Middle frontal gyrus (tissue), 1 donor: ENCODE results near the gene LYRM9.
"Not testable (repeated sequence)": the region's sequence is repeated elsewhere in the genome, so short reads cannot be mapped to it uniquely, and the experiment has no call there.

Source experiments
- DNase-seq: peaks from one replicate; pipeline ENCODE4 v3.0.0-alpha.2; 2015; ENCODE audit warnings: low spot score; ENCODE audit errors: extremely low spot score

The LYRM9 gene

DNA sequence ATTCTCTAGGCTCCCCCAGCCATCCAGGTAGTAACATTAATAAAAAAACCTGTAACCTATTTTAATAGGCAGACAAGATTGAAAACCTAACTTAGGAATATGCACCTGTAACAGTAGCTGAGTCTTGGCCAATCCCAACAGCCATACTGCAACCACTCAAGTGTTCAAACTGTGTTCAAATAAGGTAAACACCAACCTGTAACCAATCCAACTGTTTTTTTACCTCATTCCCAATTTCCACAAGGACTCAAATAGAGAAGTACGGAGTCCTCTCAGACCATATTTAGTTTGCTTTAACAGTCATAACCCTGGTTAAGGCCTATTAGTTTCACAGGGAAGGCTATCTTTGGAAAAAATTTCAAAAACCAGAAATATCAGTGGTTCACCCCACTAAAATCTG is 52.5 kb downstream of the LYRM9 start:
- no peak for DNase-seq

DNA sequence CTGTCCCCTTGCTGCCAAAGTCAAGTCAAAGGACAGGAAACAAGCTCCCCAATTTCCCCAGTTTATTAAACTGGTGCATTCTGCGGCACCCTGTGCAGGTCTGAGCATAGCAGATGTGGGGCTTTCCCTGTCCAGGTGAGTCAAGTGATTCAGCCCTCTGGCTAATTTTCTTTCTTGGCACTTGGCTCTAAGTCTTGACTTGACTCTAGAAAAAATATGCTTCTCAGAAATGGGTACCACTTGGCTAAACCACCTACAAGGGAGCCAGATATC is 52.8 kb downstream of the LYRM9 start:
- DNase-seq = not testable (repeated sequence)

DNA sequence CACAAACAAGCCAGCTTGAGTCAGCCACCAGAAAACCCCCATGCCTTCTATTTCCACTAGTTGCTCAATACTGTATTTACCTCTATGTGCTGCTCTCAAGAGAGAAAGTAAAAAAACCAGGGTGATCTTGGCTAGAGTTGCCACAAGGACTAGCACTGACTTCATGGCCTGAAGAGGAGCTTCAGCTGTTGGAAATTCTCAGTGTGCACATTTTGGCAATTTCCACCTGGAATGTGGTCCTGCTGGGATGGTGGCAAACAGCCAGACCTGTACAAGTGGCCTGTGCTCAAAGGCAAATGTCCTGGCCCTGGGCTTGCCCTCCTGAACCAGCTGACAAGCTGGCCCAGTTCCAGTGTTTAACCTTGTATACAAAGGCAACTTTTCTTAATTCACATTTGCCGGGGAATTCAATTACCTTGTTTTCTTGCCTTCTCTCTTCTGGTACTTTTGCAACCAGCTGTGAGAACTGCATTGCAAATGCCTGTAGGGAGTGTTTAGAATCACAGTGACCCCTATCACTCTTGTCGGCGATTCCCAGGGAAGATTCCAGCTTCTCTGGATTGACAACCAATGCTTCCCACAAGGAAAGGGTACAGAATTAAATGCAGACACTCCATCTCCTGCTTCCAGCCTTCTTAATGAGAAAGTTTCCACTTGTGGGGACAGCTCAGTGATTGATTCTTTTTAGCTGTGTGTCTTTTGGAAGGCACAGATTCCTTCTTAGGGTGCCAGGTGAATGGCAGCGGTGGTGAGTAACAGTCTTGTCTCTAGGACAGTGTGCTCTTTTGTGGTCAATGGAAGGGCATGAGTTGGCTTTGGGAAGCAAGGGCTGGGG is 53.4 kb downstream of the LYRM9 start:
- not testable (repeated sequence) for DNase-seq

DNA sequence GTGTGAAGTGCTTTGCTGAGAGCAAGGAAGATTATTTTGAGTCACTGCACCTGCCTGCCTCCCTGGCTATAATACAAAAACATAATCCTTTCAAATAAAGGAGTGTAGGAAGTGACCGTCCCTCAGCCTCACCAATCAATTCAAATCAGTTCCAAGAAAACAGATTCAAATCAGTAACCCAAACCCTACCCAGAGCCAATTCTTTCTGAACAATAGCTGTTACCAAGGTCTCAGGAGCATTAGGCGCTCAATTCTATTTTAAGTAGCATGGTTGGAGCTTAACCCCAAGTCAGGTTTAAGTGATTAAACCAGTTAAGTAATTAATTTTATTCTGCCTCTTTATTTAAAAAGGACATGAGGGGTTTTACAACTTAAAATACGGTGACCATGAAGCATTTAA is 54.6 kb downstream of the LYRM9 start:
- not testable (repeated sequence) for DNase-seq

DNA sequence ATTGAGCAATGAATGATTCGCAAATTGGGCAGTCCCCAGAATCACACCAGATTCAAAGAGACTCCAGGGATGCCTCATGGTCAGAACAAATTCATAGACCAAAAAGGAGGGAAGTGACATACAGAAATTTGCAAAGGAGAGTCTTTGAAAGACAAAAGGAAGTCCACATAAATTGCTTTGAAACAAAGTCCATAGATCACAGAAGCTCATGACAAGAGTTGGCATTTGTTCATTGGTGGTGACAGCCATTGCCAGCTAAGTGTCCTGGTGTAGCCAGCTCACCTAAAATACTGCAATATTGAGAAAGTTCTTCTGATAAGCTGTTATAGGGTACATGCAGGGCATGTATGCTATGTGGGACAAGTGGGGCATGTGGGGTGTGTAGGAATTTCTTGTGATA is 55.4 kb downstream of the LYRM9 start:
- not testable (repeated sequence) for DNase-seq

DNA sequence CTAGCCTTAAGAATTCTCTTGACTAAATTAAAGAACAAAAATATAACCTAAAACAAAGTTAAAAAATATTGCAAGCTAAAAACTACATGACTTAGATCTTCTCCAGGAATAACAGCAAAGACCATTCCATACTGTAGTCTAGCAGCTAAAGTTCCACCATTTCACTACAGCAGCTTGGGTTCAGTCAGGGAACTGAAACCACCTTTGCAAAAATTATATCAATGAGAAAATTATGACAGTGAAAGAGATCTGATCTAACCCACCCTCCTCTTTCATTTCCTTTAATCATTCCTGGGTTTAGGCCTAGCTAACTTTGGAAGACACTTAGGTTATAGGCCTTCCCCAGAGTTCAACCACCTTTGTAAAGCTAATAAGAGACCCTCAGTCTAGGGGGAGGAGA is 56.5 kb downstream of the LYRM9 start:
- no peak for DNase-seq

DNA sequence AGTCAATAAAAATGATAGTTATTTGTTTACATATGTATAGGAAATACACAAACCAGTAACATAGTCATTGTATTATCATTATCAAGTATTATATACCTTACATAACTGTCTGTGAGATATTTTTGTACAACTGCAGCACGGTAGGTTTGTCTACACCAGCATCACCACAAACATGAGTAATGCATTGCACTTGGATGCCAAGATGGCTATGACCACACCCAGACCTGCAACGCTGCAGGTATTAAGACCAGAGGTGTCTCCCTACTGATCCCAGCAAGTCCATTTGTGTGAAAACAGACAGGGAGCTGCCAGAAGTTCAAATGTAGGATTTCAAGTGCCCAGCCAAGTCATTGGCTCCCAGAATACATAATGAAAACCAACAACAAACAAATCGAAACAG is 58.6 kb downstream of the LYRM9 start:
- no peak for DNase-seq

DNA sequence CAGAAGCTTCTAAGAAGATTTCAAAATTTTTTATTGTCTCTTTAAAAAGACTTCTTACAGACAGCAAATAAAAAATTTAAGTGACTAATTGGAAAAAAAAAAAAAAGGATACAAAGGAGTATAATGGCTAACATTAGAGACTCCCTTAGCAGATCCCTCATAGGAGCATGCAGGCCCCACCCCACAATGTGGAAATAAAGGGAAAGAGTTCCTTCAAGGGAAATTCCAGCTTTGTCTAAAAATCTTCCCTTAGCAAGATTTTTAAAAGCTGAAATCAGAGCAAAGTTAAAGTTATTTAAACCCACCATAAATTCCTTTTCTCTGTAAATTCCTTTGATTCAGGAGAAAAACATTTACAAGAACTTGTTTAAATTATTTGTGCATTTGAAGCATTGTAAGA is 60.3 kb downstream of the LYRM9 start:
- no peak for DNase-seq

DNA sequence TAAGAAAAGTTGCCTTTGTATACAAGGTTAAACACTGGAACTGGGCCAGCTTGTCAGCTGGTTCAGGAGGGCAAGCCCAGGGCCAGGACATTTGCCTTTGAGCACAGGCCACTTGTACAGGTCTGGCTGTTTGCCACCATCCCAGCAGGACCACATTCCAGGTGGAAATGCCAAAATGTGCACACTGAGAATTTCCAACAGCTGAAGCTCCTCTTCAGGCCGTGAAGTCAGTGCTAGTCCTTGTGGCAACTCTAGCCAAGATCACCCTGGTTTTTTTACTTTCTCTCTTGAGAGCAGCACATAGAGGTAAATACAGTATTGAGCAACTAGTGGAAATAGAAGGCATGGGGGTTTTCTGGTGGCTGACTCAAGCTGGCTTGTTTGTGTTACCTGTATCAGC is 63.3 kb downstream of the LYRM9 start:
- not testable (repeated sequence) for DNase-seq

DNA sequence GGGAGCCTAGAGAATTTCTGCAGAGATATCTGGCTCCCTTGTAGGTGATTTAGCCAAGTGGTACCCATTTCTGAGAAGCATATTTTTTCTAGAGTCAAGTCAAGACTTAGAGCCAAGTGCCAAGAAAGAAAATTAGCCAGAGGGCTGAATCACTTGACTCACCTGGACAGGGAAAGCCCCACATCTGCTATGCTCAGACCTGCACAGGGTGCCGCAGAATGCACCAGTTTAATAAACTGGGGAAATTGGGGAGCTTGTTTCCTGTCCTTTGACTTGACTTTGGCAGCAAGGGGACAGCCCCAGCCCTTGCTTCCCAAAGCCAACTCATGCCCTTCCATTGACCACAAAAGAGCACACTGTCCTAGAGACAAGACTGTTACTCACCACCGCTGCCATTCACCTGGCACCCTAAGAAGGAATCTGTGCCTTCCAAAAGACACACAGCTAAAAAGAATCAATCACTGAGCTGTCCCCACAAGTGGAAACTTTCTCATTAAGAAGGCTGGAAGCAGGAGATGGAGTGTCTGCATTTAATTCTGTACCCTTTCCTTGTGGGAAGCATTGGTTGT is 63.9 kb downstream of the LYRM9 start:
- not testable (repeated sequence) for DNase-seq
